Subcutaneous abdominal adipose tissue (tissue), 5 donors: ENCODE results near the gene ZFP92.

ENCODE experiments used
- H3K27ac ChIP-seq: one replicate; pipeline ENCODE4 v1.7.0; 2013; ENCODE audit warnings: low read depth, mild to moderate bottlenecking, inconsistent platforms, low read length, moderate library complexity
- H3K27me3 ChIP-seq, 5 donors: one replicate each; pipeline ENCODE4 v1.7.0; 2013; ENCODE audit warnings: low read length in 5 of 5, inconsistent platforms in 1 of 5; ENCODE audit not compliant: control insufficient read depth in 5 of 5, insufficient read depth in 4 of 5
- H3K36me3 ChIP-seq, 5 donors: one replicate each; pipeline ENCODE4 v1.7.0; 2013; ENCODE audit warnings: low read length in 5 of 5; ENCODE audit not compliant: control insufficient read depth in 5 of 5, insufficient read depth in 5 of 5
- H3K4me1 ChIP-seq, 5 donors: one replicate each; pipeline ENCODE4 v1.7.0; 2013; ENCODE audit warnings: low read length in 5 of 5, mild to moderate bottlenecking in 3 of 5, moderate library complexity in 1 of 5; ENCODE audit not compliant: control insufficient read depth in 5 of 5, insufficient read depth in 5 of 5
- H3K4me3 ChIP-seq, 5 donors: one replicate each; pipeline ENCODE4 v1.7.0; 2013; ENCODE audit warnings: low read length in 5 of 5, low read depth in 1 of 5
- H3K9ac ChIP-seq, 5 donors: one replicate each; pipeline ENCODE4 v1.7.0; 2013; ENCODE audit warnings: low read length in 5 of 5, mild to moderate bottlenecking in 4 of 5, moderate library complexity in 3 of 5
- H3K9me3 ChIP-seq, 5 donors: one replicate each; pipeline ENCODE4 v1.7.0; 2013; ENCODE audit warnings: low read length in 5 of 5; ENCODE audit not compliant: control insufficient read depth in 5 of 5
- donor health status: healthy.
- donor health status: healthy.
- donor health status: healthy.
- donor health status: healthy.
- donor health status: healthy.

The ZFP92 gene

DNA sequence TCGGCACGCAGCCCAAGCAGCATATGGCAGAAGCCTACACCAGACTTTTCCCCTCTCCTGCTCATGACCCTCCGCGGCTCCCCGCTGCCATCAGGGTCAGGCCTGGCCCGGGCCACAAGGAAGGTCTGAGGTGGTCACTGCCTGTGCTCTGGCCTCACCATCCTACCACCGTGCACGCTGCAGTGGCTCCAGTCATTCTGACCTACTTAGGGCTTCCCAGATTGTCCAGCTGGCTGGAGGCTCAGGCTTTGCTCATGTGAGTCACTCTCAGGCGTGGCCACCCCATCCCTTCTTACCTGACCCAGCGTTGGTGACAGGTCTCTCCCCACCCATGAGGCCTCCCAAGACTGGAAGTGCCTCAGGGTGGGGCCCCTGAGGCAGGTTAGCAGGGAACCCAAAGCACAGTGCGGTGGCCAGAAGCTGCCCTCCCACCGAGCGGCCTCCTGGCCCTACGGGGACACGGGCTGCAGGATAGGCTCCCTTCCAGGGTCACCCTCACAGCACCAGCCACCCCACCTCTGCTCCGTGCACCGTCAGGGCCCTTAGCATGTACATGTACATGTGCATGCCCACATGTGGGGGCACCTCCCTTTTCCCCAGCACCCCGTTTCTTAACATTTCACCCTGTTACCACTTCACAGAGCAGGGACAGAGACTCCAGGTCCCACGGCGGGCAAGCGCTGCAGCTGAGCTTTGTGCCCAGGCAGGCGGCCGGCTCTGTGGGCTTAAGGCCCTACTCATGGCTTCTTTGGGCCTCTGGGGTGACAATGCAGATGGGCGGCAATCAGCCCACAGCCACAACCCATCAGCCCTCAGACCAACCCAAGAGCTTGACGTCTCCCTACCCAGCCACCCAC lies 32.4 kb downstream of the ZFP92 start:
- peaks cover 3 to 14% (median 8%) of the 10 kb centered on the region in 5 donors for H3K9me3 ChIP-seq
- H3K27me3 ChIP-seq = peaks cover 13 to 38% (median 28%) of the 10 kb centered on the region in 5 donors
- peaks cover 0 to 8% (median 5%) of the 10 kb centered on the region in 5 donors for H3K36me3 ChIP-seq
- no peaks in the 10 kb centered on the region for H3K4me1 ChIP-seq
- no peak overlapping the region for H3K9ac ChIP-seq
- H3K27ac ChIP-seq = no peak overlapping the region
- no peak overlapping the region for H3K4me3 ChIP-seq

DNA sequence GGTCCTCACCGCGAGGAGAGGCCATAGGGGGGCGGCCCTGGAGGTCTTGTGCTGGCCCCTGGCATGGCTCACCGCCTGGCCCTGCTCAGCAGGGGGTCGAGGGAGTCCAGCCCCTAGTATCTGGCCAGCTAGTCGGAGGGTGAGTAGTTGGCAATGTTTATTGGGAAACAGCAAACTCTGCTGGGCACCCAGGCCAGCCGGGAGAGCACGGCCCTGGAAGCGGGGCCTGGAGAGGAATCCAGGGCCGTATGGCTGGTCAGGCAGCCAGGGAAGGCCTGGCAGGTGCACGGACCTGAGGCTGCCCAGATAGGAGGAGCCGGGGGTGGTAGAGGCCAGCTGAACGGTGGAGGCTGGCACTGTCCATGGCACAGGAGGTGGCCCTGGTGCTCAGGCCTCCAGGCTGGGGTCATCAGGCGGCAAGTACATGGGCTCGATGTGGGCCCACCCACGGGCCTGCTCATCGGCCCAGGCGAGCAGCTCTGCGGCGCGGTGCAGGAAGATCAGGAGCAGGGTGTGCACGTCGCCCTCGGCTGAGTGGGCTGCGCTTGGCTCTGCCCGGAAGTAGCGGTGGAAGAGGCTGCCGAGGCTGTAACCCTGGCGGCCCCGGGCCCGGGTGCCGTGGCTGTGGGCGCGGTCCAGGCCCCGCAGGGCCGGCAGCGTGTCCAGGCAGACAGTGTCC lies 33.2 kb downstream of the ZFP92 start:
- no peak overlapping the region for H3K27ac ChIP-seq
- no peaks in the 10 kb centered on the region for H3K4me1 ChIP-seq
- no peak overlapping the region for H3K4me3 ChIP-seq
- H3K9ac ChIP-seq = no peak overlapping the region
- peaks cover 0 to 13% (median 8%) of the 10 kb centered on the region in 5 donors for H3K36me3 ChIP-seq
- H3K27me3 ChIP-seq = peaks cover 13 to 39% (median 30%) of the 10 kb centered on the region in 5 donors
- peaks cover 3 to 12% (median 7%) of the 10 kb centered on the region in 5 donors for H3K9me3 ChIP-seq

- H3K9me3 ChIP-seq = peaks cover 0 to 4% (median 2%) of the 10 kb centered on the region in 5 donors
- H3K27ac ChIP-seq = no peak overlapping the region
- H3K4me3 ChIP-seq = no peak overlapping the region
- H3K9ac ChIP-seq = no peak overlapping the region
- peaks cover 10 to 32% (median 27%) of the 10 kb centered on the region in 5 donors for H3K27me3 ChIP-seq
- H3K36me3 ChIP-seq = peaks cover 0 to 19% (median 15%) of the 10 kb centered on the region in 5 donors
- no peaks in the 10 kb centered on the region for H3K4me1 ChIP-seq
These were observed 34.0 kb downstream of the ZFP92 start for GRCh38 chrX:153445106-153445855.

DNA sequence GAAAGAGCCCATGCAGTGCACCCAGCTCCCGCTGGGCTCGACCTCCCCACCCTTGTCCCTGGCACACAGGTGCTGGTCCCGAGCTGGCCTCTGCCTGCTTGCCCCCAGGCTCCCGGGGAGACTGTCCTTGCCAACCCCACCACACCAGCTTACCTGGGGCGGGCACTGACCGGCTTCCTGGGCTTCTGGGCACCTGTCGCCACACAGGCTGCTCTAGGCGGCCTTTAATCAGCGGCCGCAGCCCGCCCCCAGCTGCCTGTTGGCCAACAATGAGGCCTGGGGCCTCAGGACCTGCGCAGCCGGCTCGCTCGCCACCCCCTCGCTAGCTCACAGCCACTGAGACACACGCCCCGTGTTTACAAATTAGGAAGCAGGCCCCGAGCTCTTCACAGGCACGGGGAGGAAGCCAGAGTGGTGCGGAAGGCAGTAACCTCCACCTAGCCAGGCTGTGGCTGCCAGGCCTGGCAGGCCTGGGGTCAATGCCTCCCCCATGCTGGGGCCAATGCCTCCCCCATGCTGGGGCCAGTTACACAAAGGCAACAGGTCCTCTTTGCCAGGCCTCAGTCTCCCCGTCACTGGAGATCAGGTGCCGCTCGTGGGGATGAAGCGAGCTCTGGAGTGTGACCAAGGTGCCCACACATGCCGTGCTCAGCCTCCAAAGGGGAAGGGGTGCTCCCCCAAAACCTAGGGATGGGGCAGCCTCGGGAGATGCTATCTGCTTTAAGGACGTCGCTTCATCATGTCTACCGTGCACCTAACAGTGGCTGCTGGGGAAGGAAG lies 34.8 kb downstream of the ZFP92 start, which contains the start of gene TREX2:
Gene TREX2 (minus strand): TSS at position 201 of the 780 bp plus-strand sequence. CDS start 626 bp downstream, outside the sequence.
- Histone ChIP-seq H3K9ac (no peak within 1 kb of the TSS), H3K4me3 (no peak within 1 kb of the TSS), H3K27me3 (peaks cover 7 to 29% (median 22%) of the 10 kb centered on the region in 5 donors), H3K36me3 (peaks cover 0 to 25% (median 15%) of the 10 kb centered on the region in 5 donors), H3K4me1 (no peaks in the 10 kb centered on the region), H3K27ac (no peak within 1 kb of the TSS), H3K9me3 (no peaks in the 10 kb centered on the region)

GRCh38 chrX:153446636-153446936 lies 35.3 kb downstream of the ZFP92 start:
- Histone ChIP-seq H3K9ac (no peak overlapping the region), H3K4me3 (no peak overlapping the region), H3K27ac (no peak overlapping the region), H3K27me3 (peaks cover 7 to 29% (median 22%) of the 10 kb centered on the region in 5 donors), H3K36me3 (peaks cover 0 to 30% (median 15%) of the 10 kb centered on the region in 5 donors), H3K4me1 (no peaks in the 10 kb centered on the region), H3K9me3 (no peaks in the 10 kb centered on the region)

DNA sequence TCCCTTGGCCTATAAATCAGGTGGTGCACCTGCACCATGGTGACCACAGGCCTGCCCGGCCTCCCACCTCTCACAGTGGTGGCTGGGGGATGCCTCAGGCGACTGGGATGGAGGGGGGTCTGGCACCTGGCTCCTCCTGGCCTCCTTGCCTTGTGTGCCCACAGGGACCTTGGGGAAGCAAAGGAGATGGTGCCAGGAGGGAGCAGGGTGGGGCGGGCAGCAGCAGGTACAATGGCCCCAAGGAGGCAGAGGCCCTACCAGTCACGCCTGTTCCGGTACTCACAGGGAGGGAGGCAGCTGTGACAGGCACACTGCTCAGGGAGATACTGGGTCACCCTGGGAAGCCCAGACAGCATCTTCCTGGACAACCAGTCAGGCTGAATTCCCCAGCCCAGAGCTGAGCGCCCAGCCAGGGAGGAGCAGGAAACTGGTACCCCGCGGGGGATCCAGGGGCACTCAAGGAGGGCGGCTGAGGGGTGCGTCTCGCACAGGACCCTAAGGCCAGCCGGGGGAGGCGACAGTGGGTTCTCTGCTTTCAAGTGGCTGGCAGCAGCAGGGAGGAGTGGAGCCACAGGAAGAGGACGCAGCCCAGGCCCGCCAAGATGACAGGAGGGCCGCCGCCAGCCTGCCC lies 35.8 kb downstream of the ZFP92 start:
- Histone ChIP-seq H3K36me3 (peaks cover 0 to 30% (median 15%) of the 10 kb centered on the region in 5 donors), H3K4me3 (no peak overlapping the region), H3K4me1 (no peaks in the 10 kb centered on the region), H3K27me3 (peaks cover 7 to 28% (median 22%) of the 10 kb centered on the region in 5 donors), H3K9ac (no peak overlapping the region), H3K27ac (no peak overlapping the region), H3K9me3 (no peaks in the 10 kb centered on the region)

DNA sequence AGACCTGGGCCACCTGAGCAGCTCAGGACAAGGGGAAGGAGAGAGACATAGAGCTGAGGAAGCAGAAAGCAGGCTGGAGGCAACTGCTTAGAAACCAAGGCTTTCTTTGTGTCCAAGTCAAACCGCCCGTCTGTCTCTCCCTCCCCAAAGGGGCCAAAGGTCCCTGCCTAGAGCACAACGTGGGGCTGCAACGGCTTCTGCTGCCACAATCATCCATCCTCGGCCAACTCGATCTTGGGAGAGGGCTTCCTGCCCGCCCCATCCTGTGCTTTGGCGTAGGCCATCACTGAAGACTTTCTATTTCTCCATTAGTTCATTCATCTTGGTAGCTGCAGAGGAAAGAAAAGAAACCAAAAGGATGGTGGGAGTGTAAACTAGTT lies 36.3 kb downstream of the ZFP92 start:
- Histone ChIP-seq H3K4me3 (no peak overlapping the region), H3K27ac (no peak overlapping the region), H3K36me3 (peaks cover 0 to 30% (median 15%) of the 10 kb centered on the region in 5 donors), H3K9me3 (no peaks in the 10 kb centered on the region), H3K9ac (no peak overlapping the region), H3K27me3 (peaks cover 7 to 26% (median 22%) of the 10 kb centered on the region in 5 donors), H3K4me1 (no peaks in the 10 kb centered on the region)

DNA sequence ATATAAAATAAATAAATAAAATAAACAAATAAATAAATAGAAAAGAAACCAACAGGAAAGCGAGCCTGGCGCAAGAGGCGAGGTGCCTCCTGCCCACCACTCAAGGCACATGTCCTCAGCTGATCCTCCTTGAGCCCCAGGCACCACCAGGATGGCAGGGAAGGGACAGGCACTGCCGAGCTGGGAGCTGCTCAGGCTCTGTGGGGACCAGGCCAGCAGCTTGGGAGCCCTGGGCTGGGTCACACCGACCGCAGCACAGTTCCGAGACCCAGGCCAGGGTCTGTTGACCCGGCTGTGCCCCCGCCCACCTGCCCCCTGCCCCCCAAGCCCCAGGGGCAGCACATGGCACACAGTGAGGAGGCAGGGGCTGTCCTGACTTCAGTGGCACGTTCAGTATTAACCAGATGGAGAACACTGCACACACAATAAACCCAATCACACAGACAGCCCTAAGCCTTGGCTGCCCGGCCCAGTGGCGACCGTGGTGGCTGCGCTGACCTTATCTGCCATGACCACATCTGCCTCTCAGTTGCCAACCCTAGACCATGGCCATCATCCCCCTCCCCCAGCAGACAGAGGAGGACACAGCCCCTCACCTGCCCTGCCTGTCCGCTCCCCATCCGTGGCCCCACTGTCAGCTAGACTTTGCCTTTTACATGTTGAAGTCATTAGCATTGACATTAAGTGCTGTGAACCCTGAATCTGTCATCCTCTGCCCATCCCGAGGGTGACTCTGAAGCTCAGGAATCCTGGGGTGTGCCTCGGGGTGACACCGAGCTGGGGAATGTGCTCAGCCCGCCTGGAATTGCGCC lies 37.5 kb downstream of the ZFP92 start:
- H3K4me1 ChIP-seq = no peaks in the 10 kb centered on the region
- H3K9ac ChIP-seq = no peak overlapping the region
- H3K9me3 ChIP-seq = no peaks in the 10 kb centered on the region
- no peak overlapping the region for H3K27ac ChIP-seq
- peaks cover 0 to 38% (median 15%) of the 10 kb centered on the region in 5 donors for H3K36me3 ChIP-seq
- no peak overlapping the region for H3K4me3 ChIP-seq
- H3K27me3 ChIP-seq = peaks cover 7 to 19% (median 16%) of the 10 kb centered on the region in 5 donors
